ES-I3 (cell line): ENCODE measurements around the gene GRM4.

Experiments
- H3K36me3 ChIP-seq: 2 replicates; pipeline ENCODE4 v1.6.1; 2013; ENCODE audit warnings: mild to moderate bottlenecking, low read length, control low read depth, moderate library complexity; ENCODE audit not compliant: insufficient read depth
- H3K4me1 ChIP-seq: 2 replicates; pipeline ENCODE4 v1.6.1; 2013; ENCODE audit warnings: mild to moderate bottlenecking, control low read depth, low read length; ENCODE audit not compliant: insufficient read depth
- H3K9ac ChIP-seq: 2 replicates; pipeline ENCODE4 v1.6.1; 2013; ENCODE audit warnings: low read depth, mild to moderate bottlenecking, low read length, moderate library complexity
- H3K9me3 ChIP-seq: 2 replicates; pipeline ENCODE4 v1.6.1; 2013; ENCODE audit warnings: mild to moderate bottlenecking, low read length, moderate library complexity; ENCODE audit not compliant: control insufficient read depth, insufficient read depth

Gene GRM4

GRCh38 chr6:34084591-34085290 is 61.1 kb downstream of the GRM4 start:
- Histone ChIP-seq H3K36me3 (no peaks in the 10 kb centered on the region), H3K9me3 (no peaks in the 10 kb centered on the region), H3K9ac (no peak overlapping the region), H3K4me1 (peaks cover 13% of the 10 kb centered on the region; the same call in 1 of the 2 replicates)

GRCh38 chr6:34082864-34083626 is 62.8 kb downstream of the GRM4 start:
- Histone ChIP-seq H3K4me1 (peaks cover 22% of the 10 kb centered on the region; the same call in 1 of the 2 replicates), H3K9me3 (no peaks in the 10 kb centered on the region), H3K9ac (no peak overlapping the region), H3K36me3 (no peaks in the 10 kb centered on the region)

GRCh38 chr6:34082348-34082747 is 63.5 kb downstream of the GRM4 start:
- H3K36me3 ChIP-seq = no peaks in the 10 kb centered on the region
- H3K9ac ChIP-seq = no peak overlapping the region
- peaks cover 26% of the 10 kb centered on the region; the same call in 1 of the 2 replicates for H3K4me1 ChIP-seq

GRCh38 chr6:34080357-34080756 is 65.5 kb downstream of the GRM4 start:
- H3K4me1 ChIP-seq = peaks cover 34% of the 10 kb centered on the region; the same call in 1 of the 2 replicates
- no peaks in the 10 kb centered on the region for H3K9me3 ChIP-seq
- H3K36me3 ChIP-seq = no peaks in the 10 kb centered on the region
- no peak overlapping the region for H3K9ac ChIP-seq

More at GRCh38 chr6:34082348-34082747, 63.5 kb downstream of the GRM4 start:
- H3K9me3 ChIP-seq = no peaks in the 10 kb centered on the region

GRCh38 chr6:34079899-34080298 is 66.0 kb downstream of the GRM4 start:
- Histone ChIP-seq H3K4me1 (peaks cover 34% of the 10 kb centered on the region; the same call in 1 of the 2 replicates), H3K9me3 (no peaks in the 10 kb centered on the region), H3K36me3 (no peaks in the 10 kb centered on the region), H3K9ac (no peak overlapping the region)

GRCh38 chr6:34075906-34076305 is 70.0 kb downstream of the GRM4 start:
- Histone ChIP-seq H3K4me1 (peaks cover 20% of the 10 kb centered on the region; the same call in 1 of the 2 replicates), H3K9me3 (no peaks in the 10 kb centered on the region), H3K36me3 (no peaks in the 10 kb centered on the region), H3K9ac (no peak overlapping the region)

- Histone ChIP-seq H3K4me1 (peaks cover 22% of the 10 kb centered on the region; the same call in 1 of the 2 replicates), H3K36me3 (no peaks in the 10 kb centered on the region), H3K9ac (no peak overlapping the region), H3K9me3 (no peaks in the 10 kb centered on the region)
These were observed 71.7 kb downstream of the GRM4 start for GRCh38 chr6:34074064-34074742.

- Histone ChIP-seq H3K36me3 (no peaks in the 10 kb centered on the region), H3K9me3 (no peaks in the 10 kb centered on the region), H3K4me1 (peaks cover 23% of the 10 kb centered on the region; the same call in 1 of the 2 replicates), H3K9ac (no peak overlapping the region)
These were observed 72.3 kb downstream of the GRM4 start for GRCh38 chr6:34073540-34073939.

GRCh38 chr6:34072727-34073126 is 73.2 kb downstream of the GRM4 start:
- H3K9me3 ChIP-seq = no peaks in the 10 kb centered on the region
- no peaks in the 10 kb centered on the region for H3K36me3 ChIP-seq
- no peak overlapping the region for H3K9ac ChIP-seq
- peaks cover 19% of the 10 kb centered on the region; the same call in 1 of the 2 replicates for H3K4me1 ChIP-seq

GRCh38 chr6:34071884-34072379 is 74.0 kb downstream of the GRM4 start:
- Histone ChIP-seq H3K4me1 (peaks cover 11% of the 10 kb centered on the region; the same call in 1 of the 2 replicates), H3K36me3 (no peaks in the 10 kb centered on the region), H3K9ac (no peak overlapping the region), H3K9me3 (no peaks in the 10 kb centered on the region)

- H3K4me1 ChIP-seq = peaks cover 8% of the 10 kb centered on the region; the same call in 1 of the 2 replicates
- no peak overlapping the region for H3K9ac ChIP-seq
- no peaks in the 10 kb centered on the region for H3K9me3 ChIP-seq
- no peaks in the 10 kb centered on the region for H3K36me3 ChIP-seq
These were observed 74.6 kb downstream of the GRM4 start for GRCh38 chr6:34071136-34071883.

GRCh38 chr6:34070315-34071135 is 75.4 kb downstream of the GRM4 start:
- Histone ChIP-seq H3K9me3 (no peaks in the 10 kb centered on the region), H3K36me3 (no peaks in the 10 kb centered on the region), H3K4me1 (peaks cover 8% of the 10 kb centered on the region; the same call in 1 of the 2 replicates), H3K9ac (no peak overlapping the region)

GRCh38 chr6:34068462-34069044 is 77.3 kb downstream of the GRM4 start:
- H3K36me3 ChIP-seq = no peaks in the 10 kb centered on the region
- no peaks in the 10 kb centered on the region for H3K9me3 ChIP-seq
- H3K9ac ChIP-seq = no peak overlapping the region
- peaks cover 8% of the 10 kb centered on the region; the same call in 1 of the 2 replicates for H3K4me1 ChIP-seq
